Large intestine (tissue), 3 donors: ENCODE results near the gene ABCA4. TPM values are rescaled to one million over a fixed set of nuclear protein-coding genes. Genes with fewer than 3 reads are reported as not detected.

Experiments
- DNase-seq, 2 donors: peaks; one replicate each; pipeline versions ENCODE4 v3.0.0 to v3.0.0-alpha.2; 2013
- H3K27ac ChIP-seq: one replicate; pipeline ENCODE4 v1.5.1; 2013; ENCODE audit warnings: low read length
- H3K27me3 ChIP-seq: 2 replicates; pipeline ENCODE4 v1.6.1; 2013; ENCODE audit warnings: low read length; ENCODE audit not compliant: control insufficient read depth, insufficient read depth
- H3K36me3 ChIP-seq: 2 replicates; pipeline ENCODE4 v1.6.1; 2013; ENCODE audit warnings: low read length; ENCODE audit not compliant: control insufficient read depth, insufficient read depth
- H3K4me1 ChIP-seq: one replicate; pipeline ENCODE4 v1.6.1; 2013; ENCODE audit warnings: low read length; ENCODE audit not compliant: control insufficient read depth, insufficient read depth
- H3K4me3 ChIP-seq: one replicate; pipeline ENCODE4 v1.5.1; 2013; ENCODE audit warnings: low read length
- H3K9me3 ChIP-seq: one replicate; pipeline ENCODE4 v1.6.1; 2013; ENCODE audit warnings: mild to moderate bottlenecking, low read depth, low read length, moderate library complexity; ENCODE audit not compliant: control insufficient read depth
- WGBS: methylation state at CpG from one replicate; pipeline ENCODE4 v1.1.5; 2013; ENCODE audit warnings: low lambda C conversion rate; ENCODE audit not compliant: insufficient coverage; 5-methylcytosine and 5-hydroxymethylcytosine counted together
- polyA plus RNA-seq: library from polyadenylated mRNA; unstranded; fragments of 120-200 nt; gene quantifications from one replicate; pipeline ENCODE4 v1.2.1, GENCODE V29; 2013

Gene ABCA4
- polyA plus RNA-seq, 1 donor: 5.3 TPM

DNA sequence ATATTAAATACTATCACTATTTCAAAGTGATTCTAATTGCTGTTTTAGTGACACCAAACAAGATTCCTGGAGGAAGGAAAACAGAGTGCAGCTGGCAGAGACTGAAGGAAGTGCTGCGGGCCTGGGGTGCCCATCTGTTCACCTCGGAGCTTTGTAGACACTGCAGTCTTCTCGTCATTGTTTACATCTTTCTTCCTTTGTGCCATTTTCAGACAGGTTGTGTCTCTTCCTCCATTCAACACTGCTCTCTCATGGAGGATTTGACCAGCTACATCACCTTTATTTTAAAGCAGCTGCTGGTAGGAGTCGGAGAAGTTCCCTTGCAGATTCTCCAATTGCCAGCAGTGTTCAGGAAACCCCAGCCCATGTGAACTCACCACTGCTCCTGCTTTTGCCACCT, 37.3 kb downstream of the ABCA4 start:
- peaks cover 9% of the 10 kb centered on the region for H3K27me3 ChIP-seq
- no peaks in the 10 kb centered on the region for H3K9me3 ChIP-seq
- no peaks in the 10 kb centered on the region for H3K4me1 ChIP-seq
- DNase-seq: no peak
- no peak overlapping the region for H3K4me3 ChIP-seq
- no CpG with 5 or more reads among the region's 4 CpGs for WGBS
- no peaks in the 10 kb centered on the region for H3K36me3 ChIP-seq
- no peak overlapping the region for H3K27ac ChIP-seq

DNA sequence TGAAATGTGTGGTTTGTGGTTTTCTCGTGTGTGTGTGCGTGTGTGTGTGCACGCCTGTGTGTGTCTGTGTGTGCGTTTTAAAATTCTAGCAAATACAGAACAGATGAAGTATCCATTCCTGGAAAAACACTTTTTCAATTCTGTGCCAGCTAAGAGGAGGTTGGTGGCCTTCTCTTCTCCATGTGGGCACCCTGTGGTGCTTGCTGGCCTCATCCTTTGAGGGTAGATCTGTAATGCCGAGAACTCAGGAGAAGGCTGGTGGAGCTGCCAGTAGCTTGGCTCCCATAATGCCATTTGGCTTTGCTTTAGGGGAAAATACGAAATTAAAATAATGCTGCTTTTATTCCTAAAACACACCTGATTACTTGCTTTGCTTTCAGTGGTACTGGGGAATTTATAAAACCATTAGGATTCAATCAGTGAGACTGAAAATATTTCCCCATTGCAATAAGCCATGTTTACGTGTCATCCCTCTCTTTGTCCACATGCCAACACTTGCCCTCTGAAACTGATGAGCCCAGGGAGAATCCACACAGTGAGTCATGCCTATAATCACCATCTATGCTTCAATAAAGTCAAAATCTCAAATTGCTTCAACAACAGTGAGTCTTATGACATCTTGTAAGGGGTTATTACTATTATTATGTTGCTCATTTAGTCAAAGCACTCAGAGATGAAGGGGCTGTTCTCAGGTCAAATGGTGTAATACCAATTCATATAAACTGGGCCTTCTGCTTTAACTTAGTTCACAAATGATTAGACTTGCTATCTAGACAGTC, 39.2 kb downstream of the ABCA4 start:
- Histone ChIP-seq H3K4me1 (no peaks in the 10 kb centered on the region), H3K9me3 (no peaks in the 10 kb centered on the region), H3K27me3 (peaks cover 9% of the 10 kb centered on the region), H3K27ac (no peak overlapping the region), H3K36me3 (no peaks in the 10 kb centered on the region), H3K4me3 (no peak overlapping the region)
- no CpG with 5 or more reads among the region's 7 CpGs for WGBS
- DNase-seq: no peak

DNA sequence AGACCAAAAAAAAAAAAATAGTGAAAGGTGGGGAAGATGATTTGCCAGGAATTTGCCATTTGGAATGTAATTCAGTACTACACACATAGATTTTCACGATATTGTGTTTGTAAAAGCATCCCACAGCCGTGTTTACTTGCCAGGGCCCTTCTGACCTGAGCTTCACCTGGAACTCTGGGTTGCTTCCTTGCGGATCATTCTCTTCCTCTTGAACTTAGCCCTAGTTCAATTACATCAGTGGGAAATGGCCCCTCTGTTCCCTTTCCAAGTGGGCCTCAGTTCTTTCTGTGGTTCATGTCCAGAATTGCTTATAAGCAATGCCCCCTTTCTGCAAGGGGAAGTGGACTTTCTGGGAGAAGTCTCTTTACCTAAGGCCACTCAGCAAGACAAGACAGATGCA, 41.0 kb downstream of the ABCA4 start:
- no peak for DNase-seq
- Histone ChIP-seq H3K27me3 (peaks cover 7% of the 10 kb centered on the region), H3K27ac (no peak overlapping the region), H3K36me3 (no peaks in the 10 kb centered on the region), H3K4me3 (no peak overlapping the region), H3K4me1 (no peaks in the 10 kb centered on the region), H3K9me3 (no peaks in the 10 kb centered on the region)
- 80% methylated on average over 1 of the region's 3 CpGs for WGBS

DNA sequence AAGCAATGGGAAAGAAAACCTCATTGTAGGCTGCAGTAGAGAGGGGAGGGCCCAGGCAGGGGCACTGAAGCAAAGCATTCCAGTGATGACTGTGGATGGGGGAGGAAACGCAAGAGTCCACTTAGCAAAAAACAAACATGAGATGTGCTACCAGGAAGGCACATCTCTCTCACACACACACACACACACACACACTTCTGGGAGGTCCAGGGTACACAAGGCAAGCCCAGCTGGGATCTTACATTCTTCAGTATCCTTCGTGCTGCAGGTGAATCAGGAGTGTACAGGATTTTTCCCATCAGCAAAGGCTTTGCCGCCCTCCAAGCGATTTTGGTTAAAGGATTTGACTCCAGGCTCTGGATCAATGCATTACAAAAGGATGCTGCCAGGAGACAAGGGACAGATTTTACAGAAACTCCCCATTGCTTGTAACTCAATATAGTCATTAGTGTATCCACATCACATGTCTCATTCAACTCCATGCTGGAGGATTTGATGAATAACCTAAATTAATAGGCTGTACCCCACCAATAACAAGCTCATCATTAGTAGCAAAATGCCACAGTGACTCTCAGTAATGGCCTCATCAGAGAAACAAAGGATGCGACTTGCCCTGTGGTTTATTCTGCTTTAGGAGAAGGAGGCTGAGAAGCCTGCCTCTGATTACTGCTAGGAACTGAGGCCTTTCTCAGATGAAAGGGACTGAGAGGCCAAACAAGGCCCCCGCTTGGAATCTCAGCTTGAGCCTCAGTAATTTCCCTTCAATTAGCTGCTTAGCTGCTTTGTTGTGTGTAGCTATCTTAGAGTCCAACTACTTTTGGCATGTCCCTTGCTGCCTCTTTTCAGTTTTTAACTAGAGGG, 41.6 kb downstream of the ABCA4 start:
- H3K4me1 ChIP-seq: no peaks in the 10 kb centered on the region
- H3K9me3 ChIP-seq: no peaks in the 10 kb centered on the region
- WGBS: no CpG with 5 or more reads among the region's 6 CpGs
- peaks cover 7% of the 10 kb centered on the region for H3K27me3 ChIP-seq
- H3K36me3 ChIP-seq: no peaks in the 10 kb centered on the region
- H3K27ac ChIP-seq: no peak overlapping the region
- H3K4me3 ChIP-seq: no peak overlapping the region
- DNase-seq: peak in 1 of 2 donors; percentile 19

DNA sequence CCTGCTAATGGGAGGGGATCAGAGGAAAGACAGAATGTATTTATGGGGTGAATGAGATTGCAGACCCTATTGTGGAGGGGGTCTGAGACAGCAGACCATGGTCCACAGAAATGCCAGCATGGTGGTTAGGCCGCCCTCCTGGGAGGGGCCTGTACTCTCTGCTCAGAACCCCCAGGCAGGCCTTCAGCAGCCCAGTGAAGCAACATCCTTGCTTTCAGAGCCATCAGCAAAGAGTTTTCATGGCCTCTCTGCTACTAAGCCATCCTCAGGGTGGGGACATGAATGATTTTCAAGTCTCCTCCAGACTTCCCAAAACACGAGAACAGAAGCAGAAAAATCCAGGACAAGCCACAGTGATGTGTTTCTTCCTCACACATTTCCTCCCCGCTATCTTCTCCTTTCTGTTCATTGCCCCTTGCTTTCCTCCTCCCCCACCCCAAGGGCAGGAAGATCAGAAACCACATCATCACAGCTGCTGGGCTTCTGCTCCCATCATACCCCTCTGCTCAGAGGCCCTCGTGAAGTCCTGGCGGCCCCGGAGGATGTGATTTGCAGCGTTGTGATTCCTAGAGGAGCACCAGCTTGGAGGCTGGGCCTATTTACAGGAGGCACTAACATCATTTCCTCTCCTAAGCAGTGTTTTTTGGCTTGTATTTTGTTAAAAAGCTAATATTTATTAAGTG, 48.0 kb downstream of the ABCA4 start:
- H3K9me3 ChIP-seq: no peaks in the 10 kb centered on the region
- H3K4me3 ChIP-seq: no peak overlapping the region
- H3K27ac ChIP-seq: no peak overlapping the region
- no peak for DNase-seq
- H3K4me1 ChIP-seq: peaks cover 17% of the 10 kb centered on the region
- H3K36me3 ChIP-seq: no peaks in the 10 kb centered on the region
- H3K27me3 ChIP-seq: no peaks in the 10 kb centered on the region
- WGBS: no CpG with 5 or more reads among the region's 7 CpGs

DNA sequence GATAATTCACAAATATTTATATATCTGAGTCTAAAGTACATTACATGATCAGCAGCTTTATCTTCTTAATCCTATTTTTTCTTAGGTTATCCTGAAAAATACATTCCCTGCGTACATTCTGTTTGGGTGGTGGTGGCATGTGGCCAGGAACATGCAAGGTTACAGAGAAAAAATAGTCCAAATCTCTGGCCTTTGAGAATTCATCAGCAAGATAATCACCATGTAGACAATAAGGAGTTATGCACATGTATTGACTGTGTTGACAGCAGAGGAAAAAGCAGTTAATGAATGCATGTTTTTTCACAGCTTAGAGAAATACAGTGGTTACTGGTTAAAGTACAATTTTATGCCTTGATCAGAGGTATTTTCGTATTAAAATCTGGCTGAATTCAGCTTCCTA, 49.0 kb downstream of the ABCA4 start:
- Histone ChIP-seq H3K4me1 (peaks cover 17% of the 10 kb centered on the region), H3K27me3 (no peaks in the 10 kb centered on the region), H3K9me3 (no peaks in the 10 kb centered on the region), H3K27ac (no peak overlapping the region), H3K4me3 (no peak overlapping the region), H3K36me3 (no peaks in the 10 kb centered on the region)
- 60% methylated on average over 1 of the region's 2 CpGs for WGBS
- DNase-seq: no peak

DNA sequence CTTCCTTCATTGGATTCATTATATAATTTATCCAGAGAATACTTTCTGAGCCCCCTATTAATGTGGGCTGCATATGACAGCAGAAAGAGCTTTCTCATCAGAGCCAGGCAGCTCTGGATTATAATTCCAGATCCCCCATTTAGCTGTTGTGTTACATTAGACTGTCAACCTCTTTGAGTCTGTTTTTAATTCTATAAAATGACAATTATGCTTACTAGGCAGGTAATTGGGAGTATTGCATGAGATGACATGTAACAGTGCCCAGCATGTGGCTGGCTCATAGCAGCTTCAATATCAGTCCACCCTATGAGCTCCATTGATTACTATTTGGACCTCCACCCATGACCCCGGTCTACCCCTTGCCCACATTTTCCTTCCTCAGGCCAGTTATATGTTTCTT, 49.6 kb downstream of the ABCA4 start:
- no CpG with 5 or more reads among the region's 1 CpG for WGBS
- Histone ChIP-seq H3K4me3 (no peak overlapping the region), H3K36me3 (no peaks in the 10 kb centered on the region), H3K9me3 (no peaks in the 10 kb centered on the region), H3K27me3 (no peaks in the 10 kb centered on the region), H3K27ac (no peak overlapping the region), H3K4me1 (peaks cover 17% of the 10 kb centered on the region)
- DNase-seq: no peak

DNA sequence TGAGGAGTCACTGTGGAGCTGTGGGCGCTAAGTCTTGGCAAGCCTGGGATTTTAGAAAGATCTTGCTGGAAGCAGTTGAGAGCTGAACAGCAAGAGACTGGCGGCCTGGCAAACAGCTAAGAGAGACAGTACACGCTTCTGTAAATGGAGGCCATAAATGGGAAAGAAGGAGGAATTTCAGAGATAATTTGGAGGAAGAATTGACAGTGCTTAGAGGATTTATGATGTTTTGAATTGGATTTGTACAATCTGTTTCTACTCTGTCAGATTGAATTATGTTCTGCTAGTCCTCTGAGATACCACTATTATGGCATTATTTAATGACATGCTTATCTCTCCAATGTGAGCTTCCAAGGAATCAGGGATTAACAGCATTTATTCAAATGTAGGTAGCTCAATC, 50.1 kb downstream of the ABCA4 start:
- no peak for DNase-seq
- Histone ChIP-seq H3K36me3 (no peaks in the 10 kb centered on the region), H3K4me3 (no peak overlapping the region), H3K4me1 (peaks cover 17% of the 10 kb centered on the region), H3K27ac (no peak overlapping the region), H3K9me3 (no peaks in the 10 kb centered on the region), H3K27me3 (no peaks in the 10 kb centered on the region)
- WGBS: 92% methylated on average over 2 of the region's 3 CpGs

DNA sequence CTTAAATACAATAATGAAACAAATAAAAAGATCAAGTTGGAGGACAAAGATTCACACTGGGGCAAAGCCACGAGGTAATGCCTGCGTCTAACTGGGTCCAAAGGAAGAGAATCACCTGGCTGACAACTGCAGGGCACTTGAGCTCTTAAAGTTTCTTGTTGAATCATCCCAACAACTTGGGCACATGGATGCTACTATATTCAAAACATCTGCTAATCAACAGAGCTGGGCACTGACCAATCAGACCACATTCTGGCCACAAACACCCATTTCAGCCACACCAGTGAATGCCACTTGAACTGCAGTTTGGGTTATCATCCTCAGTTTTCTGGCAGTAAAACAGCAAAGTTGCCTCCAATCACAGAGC, 51.0 kb downstream of the ABCA4 start:
- Histone ChIP-seq H3K36me3 (no peaks in the 10 kb centered on the region), H3K27me3 (no peaks in the 10 kb centered on the region), H3K27ac (no peak overlapping the region), H3K4me1 (peaks cover 17% of the 10 kb centered on the region), H3K4me3 (no peak overlapping the region), H3K9me3 (no peaks in the 10 kb centered on the region)
- WGBS: no CpG with 5 or more reads among the region's 2 CpGs
- DNase-seq: no peak
